ENCODE data around the gene SEMA3C.

SEMA3C gene

GRCh38 chr7:80924090-80924489, 5.2 kb upstream of the SEMA3C start:
- DNase-seq, result no peak

- no peak for DNase-seq
Measured at GRCh38 chr7:80923211-80923612, 4.4 kb upstream of the SEMA3C start.

DNA sequence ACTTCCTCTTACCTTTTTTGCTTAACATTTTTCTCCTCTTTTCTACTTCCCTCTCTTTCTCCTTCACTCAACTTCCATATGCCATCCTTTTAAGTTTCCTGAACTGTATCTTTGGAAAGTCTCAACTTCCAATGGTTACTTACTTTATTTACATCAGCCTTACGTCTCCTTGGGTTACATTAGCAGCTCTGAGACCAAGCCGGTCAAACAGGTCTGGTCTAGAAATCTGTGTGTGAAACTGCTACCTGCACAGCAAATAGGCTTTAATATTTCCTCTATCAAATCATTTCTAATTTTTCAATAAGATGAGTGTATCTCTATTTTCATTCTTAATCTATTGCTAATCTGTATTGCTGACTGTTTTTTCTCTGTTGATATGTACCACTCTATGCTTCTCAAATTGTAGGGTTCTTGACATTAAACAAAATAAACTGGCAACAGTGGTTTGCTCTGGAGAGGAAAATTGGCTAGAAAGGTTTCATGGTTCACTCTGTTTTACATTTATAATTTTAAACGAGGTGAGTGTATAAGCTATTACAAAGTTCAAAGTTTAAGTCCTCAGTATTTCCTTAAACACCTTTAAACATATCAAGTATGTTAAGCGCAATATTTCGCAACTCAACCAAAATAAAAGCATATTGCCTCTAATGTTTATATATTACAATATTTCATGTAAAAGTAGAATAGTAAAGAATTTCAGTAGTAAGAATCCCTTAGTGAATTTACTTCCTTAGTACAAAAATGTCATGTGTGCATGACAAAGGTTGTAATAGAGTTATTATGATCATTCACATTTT, 3.6 kb upstream of the SEMA3C start:
- DNase-seq, result no peak

DNA sequence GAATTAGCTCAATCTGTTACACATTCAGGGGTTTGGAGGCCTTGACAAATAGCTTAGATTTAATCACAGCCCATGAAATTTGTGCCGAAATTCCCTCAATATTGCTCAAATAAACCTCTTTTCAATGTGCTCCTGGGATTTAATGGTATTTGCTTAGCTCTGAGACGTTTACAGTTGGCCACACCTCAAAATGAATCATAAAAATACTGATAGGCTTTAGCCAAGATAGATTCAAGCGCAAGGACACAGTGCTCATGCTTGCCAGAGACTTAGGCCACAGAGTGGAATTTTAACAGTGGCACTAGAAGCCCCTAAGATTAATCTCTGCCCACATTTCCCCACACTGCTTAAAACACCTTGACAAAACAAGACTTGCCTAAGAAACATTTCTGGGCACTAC, 2.3 kb upstream of the SEMA3C start:
- no peak for DNase-seq

DNA sequence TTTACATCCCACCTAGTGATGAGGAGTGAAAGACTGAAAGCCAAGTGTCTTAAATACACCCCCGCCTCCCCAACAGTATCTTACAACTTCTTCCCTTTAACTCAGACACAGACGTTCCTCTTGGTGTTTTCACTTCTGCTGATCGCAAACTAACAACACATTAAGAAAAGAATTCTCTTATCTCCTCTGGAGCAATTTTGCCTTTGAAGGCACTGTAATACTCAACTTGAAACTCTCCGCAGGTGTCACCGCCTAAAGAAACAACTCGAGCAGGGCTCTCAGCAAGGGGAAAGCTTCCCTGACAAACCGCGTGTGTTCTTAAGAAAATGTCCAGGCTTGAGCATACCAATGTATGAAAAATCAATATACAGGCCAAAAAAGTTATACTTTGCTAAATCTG, 452 bp downstream of the SEMA3C start:
- no peak for DNase-seq

DNA sequence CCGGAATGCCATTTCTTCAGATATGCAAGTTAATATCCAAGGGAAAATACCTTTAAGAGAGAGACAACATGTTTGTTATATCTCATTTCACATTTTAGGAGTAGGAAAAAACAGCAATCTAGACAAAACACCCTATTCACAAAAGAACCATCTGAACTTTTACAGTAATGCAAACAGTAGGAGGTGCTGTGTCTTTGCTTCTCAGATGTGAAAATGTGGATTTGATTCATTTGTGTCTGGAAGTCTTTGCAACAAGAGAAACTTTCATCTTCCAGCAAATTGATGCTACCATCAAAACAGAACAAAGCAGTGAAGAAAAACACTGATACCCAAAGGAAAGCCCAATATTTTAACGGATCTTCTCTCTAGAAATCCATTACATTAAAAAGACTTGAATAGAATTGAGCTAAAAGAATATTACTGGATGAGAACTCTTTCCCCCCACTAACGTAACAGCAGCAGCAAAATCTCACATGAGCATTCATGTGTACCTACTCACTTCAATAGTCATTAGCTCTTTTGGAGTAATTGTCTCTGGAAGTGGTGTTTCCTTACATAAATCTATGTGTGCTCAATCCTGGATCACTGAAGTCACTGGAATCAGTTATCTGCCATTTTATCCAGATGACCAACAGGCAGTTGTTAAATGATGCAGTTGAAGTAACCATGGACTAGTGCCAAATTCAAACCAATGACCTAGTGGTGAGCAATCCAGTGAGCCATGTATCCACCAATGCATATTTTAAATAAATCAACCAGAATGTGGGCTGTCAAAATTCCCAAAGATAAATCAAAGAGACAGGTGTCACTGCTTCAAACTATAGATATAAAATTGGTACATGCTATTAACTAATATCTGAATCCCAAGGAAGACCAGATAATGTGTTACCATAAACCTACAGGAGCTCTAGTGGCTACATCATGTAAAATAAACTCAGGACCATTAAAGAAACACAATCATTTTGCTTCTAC, 1.8 kb downstream of the SEMA3C start:
- no peak for DNase-seq

DNA sequence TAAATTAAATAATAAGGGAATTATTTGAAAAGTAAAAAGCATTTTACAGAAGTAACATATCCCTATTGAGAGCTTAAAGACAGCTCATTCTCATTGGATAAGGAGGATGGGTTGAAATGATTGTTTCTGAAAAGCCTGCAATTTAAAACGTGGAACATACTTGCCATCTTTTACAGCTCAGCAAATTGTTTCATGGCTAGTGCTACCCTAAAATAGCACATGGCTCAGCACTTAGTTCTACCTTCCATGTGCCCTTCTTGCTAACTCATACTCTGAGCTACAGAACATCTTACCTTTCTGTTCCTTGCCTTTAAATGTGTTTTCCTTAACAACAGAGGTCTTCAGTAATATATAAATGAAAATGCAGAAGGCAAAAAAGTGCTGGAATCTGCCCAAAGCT, 8.6 kb downstream of the SEMA3C start:
- no peak for DNase-seq

DNA sequence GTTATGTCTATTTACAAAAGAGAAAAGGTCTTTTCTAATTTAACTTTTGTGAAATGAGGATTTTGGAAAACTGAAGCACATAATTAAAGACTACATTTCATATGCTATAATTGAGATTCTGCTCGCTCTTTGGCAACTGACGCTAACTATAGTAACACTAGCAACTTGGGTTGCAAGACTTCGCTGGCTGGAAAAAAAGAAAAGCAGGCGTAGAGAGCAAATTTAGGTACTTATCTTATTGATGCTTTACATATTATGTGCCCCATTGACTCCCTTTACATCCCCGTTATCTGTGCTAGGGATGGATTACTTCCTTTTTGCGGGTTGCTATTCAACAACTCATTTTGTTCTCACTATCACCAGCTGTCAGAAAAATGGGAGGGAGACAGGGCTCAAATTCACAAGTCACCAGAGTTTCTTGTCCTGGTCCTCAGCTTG, 10.5 kb downstream of the SEMA3C start:
- no peak for DNase-seq

GRCh38 chr7:80907612-80908011, 11.2 kb downstream of the SEMA3C start:
- DNase-seq, result no peak

DNA sequence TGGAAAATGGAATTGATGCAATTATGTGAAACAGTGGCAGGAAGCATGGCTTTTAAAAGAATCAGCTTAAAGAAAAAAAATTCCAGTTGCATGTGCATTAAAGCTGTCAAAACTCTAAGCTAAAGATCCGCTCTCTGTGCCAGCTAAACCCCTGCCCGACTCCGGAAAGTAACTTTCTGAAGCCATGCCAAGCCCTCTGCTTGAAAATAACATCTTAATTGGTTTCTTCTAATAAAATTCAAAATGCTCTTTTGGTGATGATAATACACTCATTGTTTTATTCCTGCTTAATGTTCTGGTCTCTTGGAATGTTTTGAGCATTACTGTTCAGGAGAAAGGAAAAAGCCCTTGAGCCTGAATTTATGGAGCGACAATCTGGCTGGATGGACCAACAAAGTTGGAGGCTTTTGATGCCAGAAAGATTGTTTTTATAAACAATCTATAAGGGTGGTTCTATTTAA, 11.7 kb downstream of the SEMA3C start:
- DNase-seq, result no peak

GRCh38 chr7:80905334-80905733, 13.5 kb downstream of the SEMA3C start:
- DNase-seq, result no peak

DNA sequence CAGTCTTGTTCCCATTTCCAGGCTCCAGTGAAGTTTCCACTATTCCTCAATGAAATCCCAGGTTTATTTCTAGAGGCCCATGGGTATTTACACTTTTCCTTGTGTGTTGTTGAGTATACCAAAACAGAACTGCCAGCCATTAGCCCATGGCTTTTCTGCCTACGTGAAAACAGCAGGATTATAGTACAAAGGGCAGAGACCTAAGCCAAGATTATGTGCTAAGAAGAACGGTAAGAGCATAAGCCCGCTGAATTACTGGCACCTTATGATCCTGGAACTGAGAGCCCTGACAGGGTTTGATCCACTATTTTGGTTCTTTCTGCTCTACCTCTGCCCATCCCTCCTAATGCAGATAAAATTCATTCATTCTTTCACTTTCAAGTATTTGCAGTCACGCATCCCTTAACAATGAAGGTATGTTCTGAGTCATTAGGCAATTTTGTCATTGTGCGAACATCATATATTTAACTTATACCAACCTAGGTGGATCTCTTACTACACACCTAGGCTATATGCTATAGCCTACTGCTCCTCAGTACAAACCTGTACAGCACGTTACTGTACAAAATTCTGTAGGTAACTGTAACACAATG, 16.0 kb downstream of the SEMA3C start:
- no peak for DNase-seq

GRCh38 chr7:80902019-80902418, 16.8 kb downstream of the SEMA3C start:
- no peak for DNase-seq

DNA sequence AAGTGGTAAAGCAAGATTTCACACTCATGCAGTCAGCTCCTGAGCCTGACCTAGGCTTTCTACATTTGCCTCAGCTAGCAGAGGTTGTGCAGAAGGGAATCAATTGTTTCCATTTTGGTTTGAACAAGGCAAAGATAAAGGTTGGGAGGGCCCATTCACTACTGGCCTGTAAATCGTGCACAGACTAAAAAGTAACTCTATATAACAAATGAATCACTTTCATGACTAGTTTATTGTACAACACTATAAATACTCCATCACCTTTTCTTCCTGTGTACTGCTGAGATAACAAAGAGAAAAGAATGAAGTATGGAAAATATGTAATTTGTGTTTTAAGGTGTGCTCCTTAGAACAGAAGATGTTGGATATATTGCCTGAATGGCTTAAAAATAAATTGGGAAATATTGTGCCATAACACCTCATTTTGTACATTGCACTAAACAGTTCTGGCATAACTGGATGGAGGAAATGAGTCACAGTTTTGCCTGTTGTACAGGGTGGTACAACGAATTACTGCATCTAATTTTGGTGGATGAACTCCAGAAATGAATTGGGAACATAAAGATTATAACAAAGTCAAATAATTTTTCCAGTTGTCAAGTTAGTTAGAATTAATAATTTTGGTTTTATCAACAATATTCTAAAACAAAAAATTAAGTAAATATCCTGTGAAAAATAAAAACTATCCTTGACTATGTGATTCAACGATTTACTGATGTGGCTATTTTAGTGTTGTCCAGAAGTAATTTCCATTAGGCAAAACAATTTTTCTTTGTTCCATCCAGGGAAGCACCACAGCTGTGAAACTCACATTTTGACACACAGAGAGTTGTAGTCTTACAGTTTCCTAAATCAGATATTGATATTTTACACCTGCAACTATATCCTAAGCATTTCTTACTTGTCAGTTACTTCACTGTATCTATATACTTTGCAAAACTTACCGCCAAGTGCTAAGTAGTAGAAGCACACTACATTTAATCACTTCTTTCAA, 18.0 kb downstream of the SEMA3C start:
- no peak for DNase-seq

GRCh38 chr7:80896906-80897598, 21.8 kb downstream of the SEMA3C start:
- no peak for DNase-seq

DNA sequence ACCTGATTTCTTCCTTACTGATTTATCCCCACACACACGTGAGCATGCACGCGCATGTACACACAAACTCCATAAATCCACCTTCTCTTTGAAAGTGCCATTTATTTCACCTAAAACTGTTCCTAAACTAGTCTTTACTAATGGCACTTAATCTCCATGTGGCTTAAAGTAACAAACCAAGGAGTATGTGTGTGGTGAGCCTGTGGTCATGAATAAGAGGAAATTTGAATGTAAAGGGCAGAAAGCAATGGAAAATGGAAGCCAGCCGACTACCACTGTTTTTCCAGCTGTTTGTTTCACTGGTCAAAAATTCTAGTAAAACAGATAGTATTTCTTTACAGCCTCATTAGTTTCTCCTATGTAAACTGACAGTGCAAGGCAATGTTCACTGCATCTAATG, 23.8 kb downstream of the SEMA3C start:
- no peak for DNase-seq

GRCh38 chr7:80891259-80891544, 27.6 kb downstream of the SEMA3C start:
- no peak for DNase-seq

- no peak for DNase-seq
Measured at GRCh38 chr7:80890426-80891258, 28.2 kb downstream of the SEMA3C start.

GRCh38 chr7:80889525-80889924, 29.3 kb downstream of the SEMA3C start:
- no peak for DNase-seq

- DNase-seq, result no peak
Measured at GRCh38 chr7:80885757-80886156, 33.1 kb downstream of the SEMA3C start.
